ENCODE results near the gene PRLH. TPM values are rescaled to one million over a fixed set of nuclear protein-coding genes. Genes with fewer than 3 reads are reported as not detected.

PRLH gene
- total and polyA plus RNA-seq, 5 donors from 2014 or later: not detected

DNA sequence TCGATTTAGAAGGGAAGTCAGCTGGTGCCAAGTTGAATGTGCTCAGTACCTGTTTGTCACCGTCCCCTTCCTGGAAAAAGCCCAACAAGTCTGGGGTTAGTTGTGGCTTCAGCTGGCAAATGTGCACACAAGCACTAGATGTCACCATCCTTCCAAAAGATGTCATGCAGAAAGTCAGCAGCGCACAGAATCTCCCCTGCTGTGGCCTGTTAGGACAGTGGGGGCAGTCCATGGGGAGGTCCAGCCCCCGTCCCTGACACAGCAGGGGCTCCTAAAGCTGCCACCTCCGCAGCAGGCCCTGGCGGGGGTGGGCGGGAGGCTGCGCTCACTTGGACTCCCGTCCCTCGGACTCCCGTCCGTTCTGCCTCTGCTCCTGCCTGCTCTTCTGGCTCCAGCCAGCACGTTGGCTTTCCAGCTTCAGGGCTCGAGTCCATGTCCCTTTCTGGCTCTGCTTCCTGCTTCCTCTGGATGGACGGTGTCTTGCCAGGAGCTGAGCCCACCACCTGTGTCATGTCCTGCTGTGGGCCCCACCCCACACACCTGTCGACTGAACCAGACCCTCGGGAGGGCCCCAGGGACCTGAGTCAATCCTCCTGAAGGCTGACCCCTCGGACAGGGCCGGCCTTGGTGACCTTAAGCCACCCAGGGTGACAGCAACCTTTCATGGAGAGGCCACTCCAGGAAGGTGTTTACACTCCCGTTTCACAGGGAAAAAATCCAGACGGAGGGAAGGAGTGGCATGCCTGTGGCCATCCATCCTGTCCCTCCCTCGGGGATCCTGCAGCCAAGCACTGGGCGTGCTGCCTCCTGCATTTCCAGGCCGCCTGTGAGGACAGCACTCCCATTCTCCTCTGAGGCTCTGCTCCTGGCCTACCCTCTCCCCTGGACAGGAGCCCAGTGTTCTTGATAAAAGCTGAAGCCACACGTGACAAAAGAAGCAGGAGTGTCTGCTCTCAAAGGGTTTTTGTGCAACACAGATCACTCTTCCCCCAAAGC lies 15.7 kb downstream of the PRLH start:
- Histone ChIP-seq H3K9me3 (ENCODE audit: control insufficient read depth in 2 of 2, low read length in 2 of 2) (no peaks in the 10 kb centered on the region), H3K4me3 (ENCODE audit: low read depth, low read length) (no peak overlapping the region), H3K27ac (ENCODE audit: insufficient read depth, low read length, poor library complexity, severe bottlenecking) (no peak overlapping the region), H3K4me1 (ENCODE audit: control insufficient read depth, insufficient read depth, low read length, poor library complexity, severe bottlenecking) (no peaks in the 10 kb centered on the region), H3K36me3 (ENCODE audit: control insufficient read depth, insufficient read depth, low read length) (no peaks in the 10 kb centered on the region), H3K27me3 (ENCODE audit: control insufficient read depth, insufficient read depth, low read length) (no peaks in the 10 kb centered on the region)
- Mint-ChIP-seq H3K27ac (peak overlapping the region in 1 of 3 donors; percentile 31), H3K4me1 (peaks cover 0 to 6% (median 0%) of the 10 kb centered on the region in 4 donors), H3K27me3 (peaks cover 15% of the 10 kb centered on the region), H3K4me3 (no peak overlapping the region), H3K9me3 (no peaks in the 10 kb centered on the region), H3K36me3 (no peaks in the 10 kb centered on the region)
- ATAC-seq (ENCODE audit: low read depth in 2 of 2) (peak; percentile 59 to 76), DNase-seq (peak in 2 of 3 donors; percentile 41 to 81)

DNA sequence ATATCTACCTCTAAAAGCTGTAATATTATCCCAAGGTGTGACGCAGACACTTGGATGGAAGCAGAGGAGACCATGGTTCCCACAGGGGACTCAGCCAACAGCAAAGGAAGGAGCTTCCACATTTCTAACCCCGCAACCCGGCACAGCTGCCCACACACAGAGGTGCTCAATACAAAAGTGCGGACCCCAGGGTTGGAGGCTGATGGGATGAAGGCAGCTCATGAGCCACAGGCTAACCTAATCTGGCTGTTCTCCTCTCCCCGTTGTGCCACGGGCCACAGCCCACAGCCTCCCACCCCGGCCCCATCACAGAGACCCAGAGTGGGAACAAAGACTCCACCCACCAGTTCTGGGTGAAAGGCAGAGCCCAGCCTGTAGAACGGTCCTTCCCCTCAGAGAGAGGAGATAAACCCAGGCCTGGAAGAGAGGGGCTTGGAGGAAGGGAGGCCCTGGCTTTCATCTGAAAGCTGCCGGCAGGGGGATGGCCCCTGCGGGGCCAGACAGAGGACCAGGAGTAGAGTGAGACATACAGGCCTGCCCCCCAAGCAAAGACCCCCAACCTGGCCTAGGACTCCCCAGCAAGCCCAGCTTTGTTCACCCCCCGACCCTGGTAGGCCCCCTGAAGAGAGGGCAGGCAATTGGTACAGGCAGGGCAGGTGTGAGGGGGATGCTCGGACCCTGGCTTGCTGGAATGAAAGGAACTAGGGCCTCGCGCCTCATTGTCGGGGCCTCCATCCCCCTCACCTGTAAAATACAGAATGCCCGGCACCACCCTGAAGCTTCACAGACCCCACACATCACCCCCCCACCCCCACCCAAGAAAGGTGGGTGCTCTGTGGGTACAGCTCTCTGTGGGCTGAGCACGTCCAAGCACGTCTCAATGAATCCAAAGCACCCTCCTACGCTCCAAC lies 17.3 kb downstream of the PRLH start:
- no peak for DNase-seq
- H3K4me1 Mint-ChIP-seq: peaks cover 0 to 4% (median 0%) of the 10 kb centered on the region in 4 donors
- H3K9me3 Mint-ChIP-seq: no peaks in the 10 kb centered on the region
- no peaks in the 10 kb centered on the region for H3K36me3 Mint-ChIP-seq
- H3K4me3 Mint-ChIP-seq: no peak overlapping the region
- H3K27me3 ChIP-seq (ENCODE audit: control insufficient read depth, insufficient read depth, low read length): peaks cover 2% of the 10 kb centered on the region
- H3K27ac ChIP-seq (ENCODE audit: insufficient read depth, low read length, poor library complexity, severe bottlenecking): no peak overlapping the region
- H3K27me3 Mint-ChIP-seq: peaks cover 17% of the 10 kb centered on the region
- no peaks in the 10 kb centered on the region for H3K4me1 ChIP-seq (ENCODE audit: control insufficient read depth, insufficient read depth, low read length, poor library complexity, severe bottlenecking)
- H3K36me3 ChIP-seq (ENCODE audit: control insufficient read depth, insufficient read depth, low read length): no peaks in the 10 kb centered on the region
- H3K4me3 ChIP-seq (ENCODE audit: low read depth, low read length): no peak overlapping the region
- H3K9me3 ChIP-seq (ENCODE audit: control insufficient read depth in 2 of 2, low read length in 2 of 2): no peaks in the 10 kb centered on the region
- H3K27ac Mint-ChIP-seq: no peak overlapping the region
- no peak for ATAC-seq (ENCODE audit: low read depth in 2 of 2)

DNA sequence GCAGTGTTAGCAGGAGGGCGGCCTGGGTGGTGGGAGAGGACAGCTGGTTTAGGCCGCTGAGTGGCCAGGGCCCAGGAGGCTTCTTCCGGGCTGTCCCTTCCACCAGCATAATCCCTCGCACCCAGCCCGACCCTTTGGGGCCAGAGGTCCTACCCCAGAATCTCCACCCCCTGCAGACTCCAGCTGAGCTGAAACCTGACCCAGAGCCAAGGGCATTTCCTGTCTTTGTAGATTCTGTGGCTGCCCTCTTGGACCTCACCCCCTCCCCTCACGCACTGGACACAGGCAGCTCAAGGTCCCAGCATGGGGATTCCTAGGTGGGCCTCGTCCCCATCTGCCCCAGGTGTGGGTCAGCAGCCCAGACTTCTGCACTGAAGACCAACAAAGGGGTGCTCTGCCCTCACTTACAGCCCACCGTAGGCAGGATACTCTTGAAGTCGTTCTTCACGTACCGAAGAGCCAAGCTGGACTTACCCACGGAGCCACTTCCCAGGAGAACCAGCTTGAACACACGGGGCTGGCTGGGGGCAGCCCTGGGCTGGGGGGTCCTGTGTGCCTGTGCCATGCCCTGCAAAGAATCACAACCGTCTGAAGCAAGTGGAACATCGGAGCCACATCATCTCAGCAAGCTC lies 19.3 kb downstream of the PRLH start:
- Mint-ChIP-seq H3K27ac (no peak overlapping the region), H3K36me3 (no peaks in the 10 kb centered on the region), H3K27me3 (peaks cover 17% of the 10 kb centered on the region), H3K4me1 (peaks cover 0 to 7% (median 3%) of the 10 kb centered on the region in 4 donors), H3K4me3 (no peak overlapping the region), H3K9me3 (no peaks in the 10 kb centered on the region)
- no peak for DNase-seq
- Histone ChIP-seq H3K9me3 (ENCODE audit: control insufficient read depth in 2 of 2, low read length in 2 of 2) (no peaks in the 10 kb centered on the region), H3K4me3 (ENCODE audit: low read depth, low read length) (no peak overlapping the region), H3K27me3 (ENCODE audit: control insufficient read depth, insufficient read depth, low read length) (peaks cover 2% of the 10 kb centered on the region), H3K36me3 (ENCODE audit: control insufficient read depth, insufficient read depth, low read length) (no peaks in the 10 kb centered on the region), H3K4me1 (ENCODE audit: control insufficient read depth, insufficient read depth, low read length, poor library complexity, severe bottlenecking) (no peaks in the 10 kb centered on the region), H3K27ac (ENCODE audit: insufficient read depth, low read length, poor library complexity, severe bottlenecking) (no peak overlapping the region)
- ATAC-seq (ENCODE audit: low read depth in 2 of 2): no peak

DNA sequence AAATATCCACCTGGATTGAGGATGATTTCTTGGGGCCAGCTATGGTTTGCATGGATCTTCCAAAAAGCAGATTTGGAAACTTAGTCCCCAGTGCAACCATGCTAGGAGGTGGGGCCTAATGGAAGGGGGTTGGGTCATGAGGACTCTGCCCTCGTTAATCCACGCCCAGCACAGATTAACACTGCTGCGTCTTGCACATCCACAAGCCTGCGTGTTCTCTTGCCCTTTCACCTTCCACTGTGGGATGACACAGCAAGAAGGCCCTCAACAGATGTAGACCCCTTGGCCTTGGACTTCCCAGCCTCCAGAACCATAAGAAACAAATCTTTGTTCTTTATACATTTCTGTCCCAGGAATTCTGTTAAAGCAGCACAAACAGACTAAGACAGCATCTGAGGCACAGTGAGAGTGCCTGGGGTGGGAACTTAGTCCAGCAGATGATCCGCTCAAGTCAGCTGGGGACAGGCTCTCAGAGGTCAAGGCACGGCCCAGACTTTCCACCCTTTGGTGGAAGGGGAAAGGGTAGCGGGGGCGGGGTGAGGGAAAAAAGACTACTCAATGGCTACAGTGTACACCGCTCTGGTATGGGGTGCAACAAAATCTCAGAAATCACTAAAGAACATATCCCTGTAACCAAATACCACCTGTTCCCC lies 21.8 kb downstream of the PRLH start:
- H3K4me3 Mint-ChIP-seq: no peak overlapping the region
- Histone ChIP-seq H3K36me3 (ENCODE audit: control insufficient read depth, insufficient read depth, low read length) (no peaks in the 10 kb centered on the region), H3K27me3 (ENCODE audit: control insufficient read depth, insufficient read depth, low read length) (peaks cover 2% of the 10 kb centered on the region), H3K9me3 (ENCODE audit: control insufficient read depth in 2 of 2, low read length in 2 of 2) (no peaks in the 10 kb centered on the region), H3K4me1 (ENCODE audit: control insufficient read depth, insufficient read depth, low read length, poor library complexity, severe bottlenecking) (peaks cover 4% of the 10 kb centered on the region), H3K4me3 (ENCODE audit: low read depth, low read length) (no peak overlapping the region), H3K27ac (ENCODE audit: insufficient read depth, low read length, poor library complexity, severe bottlenecking) (no peak overlapping the region)
- peaks cover 12% of the 10 kb centered on the region for H3K27me3 Mint-ChIP-seq
- ATAC-seq (ENCODE audit: low read depth in 2 of 2) (no peak), DNase-seq (no peak)
- H3K27ac Mint-ChIP-seq: no peak overlapping the region
- peaks cover 0 to 14% (median 6%) of the 10 kb centered on the region in 4 donors for H3K4me1 Mint-ChIP-seq
- no peaks in the 10 kb centered on the region for H3K9me3 Mint-ChIP-seq
- H3K36me3 Mint-ChIP-seq: no peaks in the 10 kb centered on the region

DNA sequence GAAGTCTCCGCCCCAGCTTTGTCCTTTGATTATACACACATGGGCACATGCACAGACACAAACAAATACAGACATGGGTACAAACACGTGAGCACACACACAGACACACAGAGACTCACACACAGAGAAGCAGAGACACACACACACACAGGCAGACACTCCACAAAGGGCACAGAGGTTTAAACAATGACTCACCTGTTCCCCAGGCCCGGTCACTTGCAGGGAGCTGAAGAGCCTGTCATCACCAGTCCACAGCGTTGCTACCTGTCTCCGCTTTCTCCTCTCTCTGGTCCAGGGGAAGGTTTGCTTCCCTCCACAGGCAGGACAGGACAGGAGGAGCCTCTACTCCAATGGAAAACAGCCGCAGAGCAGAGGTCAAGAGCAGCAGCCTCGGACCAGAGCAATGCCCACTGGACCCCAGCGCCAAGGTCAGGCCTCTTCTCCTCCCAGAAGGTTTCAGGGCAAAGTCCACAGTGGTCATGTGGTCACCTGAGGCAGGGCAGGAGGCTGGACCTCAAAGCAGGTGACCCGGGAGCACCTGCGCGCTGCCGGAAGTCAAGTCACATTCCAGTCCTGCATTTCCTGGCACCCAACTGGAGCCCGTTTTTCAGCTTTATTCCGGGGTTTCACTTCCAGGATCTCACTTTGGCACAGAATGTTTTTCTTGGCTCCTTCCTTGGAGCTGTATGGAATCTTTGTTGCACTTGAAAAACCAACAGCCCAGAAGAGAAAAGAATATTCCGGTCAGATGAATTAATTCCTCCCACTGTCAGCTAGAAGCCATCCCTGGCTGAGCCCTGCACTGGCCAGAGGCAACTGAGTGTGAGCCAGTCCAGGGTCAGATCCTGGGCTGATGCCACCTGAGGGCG lies 24.1 kb downstream of the PRLH start, which contains the start of gene RAB17:
RAB17 (minus strand) TSS at position 463 of the 869 bp plus-strand sequence. CDS start 4,580 bp downstream, outside the sequence.
- H3K27me3 Mint-ChIP-seq: peaks cover 6% of the 10 kb centered on the region
- no peaks in the 10 kb centered on the region for H3K36me3 ChIP-seq (ENCODE audit: control insufficient read depth, insufficient read depth, low read length)
- H3K27ac ChIP-seq (ENCODE audit: insufficient read depth, low read length, poor library complexity, severe bottlenecking): no peak within 1 kb of the TSS
- H3K9me3 Mint-ChIP-seq: peaks cover 0 to 2% (median 0%) of the 10 kb centered on the region in 7 donors
- peaks cover 2% of the 10 kb centered on the region for H3K27me3 ChIP-seq (ENCODE audit: control insufficient read depth, insufficient read depth, low read length)
- DNase-seq (no peak), ATAC-seq (ENCODE audit: low read depth in 2 of 2) (no peak)
- peak within 1 kb of the TSS in 2 of 3 donors; percentile 56 to 77 for H3K27ac Mint-ChIP-seq
- H3K4me3 ChIP-seq (ENCODE audit: low read depth, low read length): no peak within 1 kb of the TSS
- no peaks in the 10 kb centered on the region for H3K9me3 ChIP-seq (ENCODE audit: control insufficient read depth in 2 of 2, low read length in 2 of 2)
- H3K4me3 Mint-ChIP-seq: peak within 1 kb of the TSS in 1 of 4 donors; percentile 48
- peaks cover 4% of the 10 kb centered on the region for H3K4me1 ChIP-seq (ENCODE audit: control insufficient read depth, insufficient read depth, low read length, poor library complexity, severe bottlenecking)
- H3K4me1 Mint-ChIP-seq: peaks cover 0 to 14% (median 6%) of the 10 kb centered on the region in 4 donors
- no peaks in the 10 kb centered on the region for H3K36me3 Mint-ChIP-seq

DNA sequence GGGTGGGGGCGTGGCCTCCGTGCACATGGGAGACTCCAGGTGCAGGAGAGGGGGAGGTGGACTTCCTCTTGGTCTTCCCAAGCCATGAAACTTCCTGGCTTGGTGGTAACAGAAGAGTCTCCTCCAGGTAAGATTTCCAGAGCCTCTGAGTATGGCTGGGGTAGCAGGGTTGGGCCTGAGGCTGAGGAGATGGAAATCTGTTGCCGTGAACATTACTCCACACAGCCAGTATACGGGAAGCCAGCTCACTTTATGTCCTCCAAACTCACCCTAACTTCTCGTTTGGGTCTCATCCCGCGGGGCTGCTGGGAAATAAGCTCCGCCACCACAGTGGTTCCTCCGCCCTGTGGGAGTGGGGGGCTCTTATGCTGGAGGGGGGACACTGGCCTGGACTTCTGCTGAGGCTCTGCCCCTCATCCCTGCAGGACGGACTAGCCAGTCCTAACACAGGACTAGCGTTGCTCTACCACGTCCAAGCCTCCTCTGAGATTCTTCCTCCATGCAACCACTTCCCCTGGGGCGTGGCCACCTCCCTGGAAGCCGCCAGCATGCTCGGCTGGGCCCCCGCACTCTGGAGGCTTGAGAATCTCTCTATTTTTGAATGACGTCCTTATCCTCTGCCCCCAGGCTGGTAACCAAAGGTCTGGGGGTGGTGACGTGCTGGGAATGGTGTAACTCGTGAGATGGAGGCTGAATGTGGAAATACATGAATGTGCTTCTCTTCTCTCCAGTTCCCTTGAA lies 24.9 kb downstream of the PRLH start:
- no peaks in the 10 kb centered on the region for H3K36me3 Mint-ChIP-seq
- no peaks in the 10 kb centered on the region for H3K9me3 ChIP-seq (ENCODE audit: control insufficient read depth in 2 of 2, low read length in 2 of 2)
- peaks cover 0 to 2% (median 0%) of the 10 kb centered on the region in 7 donors for H3K9me3 Mint-ChIP-seq
- H3K27ac ChIP-seq (ENCODE audit: insufficient read depth, low read length, poor library complexity, severe bottlenecking): no peak overlapping the region
- ATAC-seq (ENCODE audit: low read depth in 2 of 2) (no peak), DNase-seq (peak in 1 of 3 donors; percentile 16)
- peaks cover 6% of the 10 kb centered on the region for H3K27me3 Mint-ChIP-seq
- H3K4me1 Mint-ChIP-seq: peaks cover 0 to 14% (median 7%) of the 10 kb centered on the region in 4 donors
- H3K4me3 Mint-ChIP-seq: peak overlapping the region in 1 of 4 donors; percentile 48
- peak overlapping the region in 2 of 3 donors; percentile 56 to 77 for H3K27ac Mint-ChIP-seq
- no peaks in the 10 kb centered on the region for H3K36me3 ChIP-seq (ENCODE audit: control insufficient read depth, insufficient read depth, low read length)
- no peak overlapping the region for H3K4me3 ChIP-seq (ENCODE audit: low read depth, low read length)
- peaks cover 2% of the 10 kb centered on the region for H3K27me3 ChIP-seq (ENCODE audit: control insufficient read depth, insufficient read depth, low read length)
- peaks cover 4% of the 10 kb centered on the region for H3K4me1 ChIP-seq (ENCODE audit: control insufficient read depth, insufficient read depth, low read length, poor library complexity, severe bottlenecking)

All from CD4-positive, CD25-positive, alpha-beta regulatory T cell (primary cell).